ENCODE measurements around the gene COL1A2.

- TF ChIP-seq CTCF (IDR thresholded peaks at IDR 0.05) (no peak), CBFB (CRISPR knock-in tag; IDR thresholded peaks at IDR 0.05; ENCODE audit: low read depth) (no peak), USF1 (CRISPR knock-in tag; IDR thresholded peaks at IDR 0.05) (no peak), ELF4 (CRISPR knock-in tag; IDR thresholded peaks at IDR 0.05; ENCODE audit: low read depth) (no peak), PRDM15 (CRISPR knock-in tag; IDR thresholded peaks at IDR 0.05) (no peak)
Observed at GRCh38 chr7:94382132-94382531, 12.6 kb upstream of the COL1A2 start.

Measured in WTC11 (cell line).